SK-N-SH treated with all-trans-retinoic acid at 6 μM for 48 hours (cell line): ENCODE measurements around the gene LONRF2.
"Not testable (repeated sequence)": the region's sequence is repeated elsewhere in the genome, so short reads cannot be mapped to it uniquely, and the experiment has no call there.

ENCODE experiments used
- ATAC-seq: fragments of 200-7000 bp; cut with Tn5 transposase; 3 replicates; pipeline ENCODE4 v1.9.1; 2020; ENCODE audit warnings: mild to moderate bottlenecking, moderate library complexity
- ARNTL ChIP-seq: fragments of 450-650 bp; formaldehyde crosslinking; IDR thresholded peaks from 2 replicates; pipeline ENCODE4 v1.5.0; 2020; ENCODE audit warnings: low read depth, mild to moderate bottlenecking, moderate library complexity, borderline replicate concordance
- BACH2 ChIP-seq: fragments of 250-450 bp; sonication (Bioruptor Pico); IDR thresholded peaks from 2 replicates; pipeline ENCODE4 v1.9.0; 2021; ENCODE audit warnings: mild to moderate bottlenecking, borderline replicate concordance
- CREB5 ChIP-seq: fragments of 250-450 bp; sonication (Bioruptor Pico); IDR thresholded peaks from 2 replicates; pipeline ENCODE4 v1.5.1; 2020; ENCODE audit warnings: low read depth, mild to moderate bottlenecking, moderate library complexity
- CSDC2 ChIP-seq: fragments of 250-450 bp; sonication (Bioruptor Pico); IDR thresholded peaks from 2 replicates; pipeline ENCODE4 v1.5.0; 2020; ENCODE audit warnings: mild to moderate bottlenecking, moderate library complexity
- CSRNP3 ChIP-seq: fragments of 250-450 bp; sonication (Bioruptor Pico); IDR thresholded peaks from 2 replicates; pipeline ENCODE4 v1.5.1; 2021; ENCODE audit warnings: mild to moderate bottlenecking, moderate library complexity
- ESRRG ChIP-seq: fragments of 250-450 bp; sonication (Bioruptor Pico); IDR thresholded peaks from 2 replicates; pipeline ENCODE4 v1.6.1; 2021; ENCODE audit warnings: mild to moderate bottlenecking
- GLIS3 ChIP-seq: fragments of 250-450 bp; sonication (Bioruptor Pico); IDR thresholded peaks from 2 replicates; pipeline ENCODE4 v1.5.0; 2020; ENCODE audit warnings: mild to moderate bottlenecking, moderate library complexity
- ISL1 ChIP-seq: fragments of 250-450 bp; sonication (Bioruptor Pico); IDR thresholded peaks from 2 replicates; pipeline ENCODE4 v2.1.2; 2022; ENCODE audit warnings: mild to moderate bottlenecking, moderate library complexity
- OSR1 ChIP-seq: fragments of 250-450 bp; sonication (Bioruptor Pico); IDR thresholded peaks from 2 replicates; pipeline ENCODE4 v1.8.0; 2022; ENCODE audit warnings: moderate library complexity, mild to moderate bottlenecking, inconsistent platforms
- PATZ1 ChIP-seq: fragments of 250-450 bp; sonication (Bioruptor Pico); IDR thresholded peaks from 2 replicates; pipeline ENCODE4 v1.8.0; 2020; ENCODE audit warnings: mild to moderate bottlenecking, moderate library complexity, borderline replicate concordance
- POU6F1 ChIP-seq: fragments of 250-450 bp; sonication (Bioruptor Pico); IDR thresholded peaks from 2 replicates; pipeline ENCODE4 v1.8.0; 2021; ENCODE audit warnings: low read depth, mild to moderate bottlenecking, moderate library complexity, borderline replicate concordance
- RARB ChIP-seq: fragments of 250-450 bp; sonication (Bioruptor Pico); IDR thresholded peaks from 2 replicates; pipeline ENCODE4 v1.8.0; 2021; ENCODE audit warnings: mild to moderate bottlenecking, moderate library complexity
- SNAI2 ChIP-seq: fragments of 250-450 bp; sonication (Bioruptor Pico); IDR thresholded peaks from 2 replicates; pipeline ENCODE4 v1.5.0; 2020; ENCODE audit warnings: mild to moderate bottlenecking, moderate library complexity
- TCF4 ChIP-seq: fragments of 250-450 bp; sonication (Bioruptor Pico); IDR thresholded peaks from 2 replicates; pipeline ENCODE4 v1.8.0; 2021; ENCODE audit warnings: mild to moderate bottlenecking, moderate library complexity, borderline replicate concordance
- TOX ChIP-seq: fragments of 250-450 bp; sonication (Bioruptor Pico); IDR thresholded peaks from 2 replicates; pipeline ENCODE4 v1.8.0; 2021; ENCODE audit warnings: mild to moderate bottlenecking, moderate library complexity, borderline replicate concordance
- TSHZ2 ChIP-seq: fragments of 250-450 bp; sonication (Bioruptor Pico); IDR thresholded peaks from 2 replicates; pipeline ENCODE4 v1.5.0; 2020; ENCODE audit warnings: mild to moderate bottlenecking, moderate library complexity
- ZC3H10 ChIP-seq: fragments of 250-450 bp; sonication (Bioruptor Pico); IDR thresholded peaks from 2 replicates; pipeline ENCODE4 v1.5.1; 2021; ENCODE audit warnings: mild to moderate bottlenecking, moderate library complexity
- ZFP30 ChIP-seq: fragments of 450-650 bp; formaldehyde crosslinking; IDR thresholded peaks from 2 replicates; pipeline ENCODE4 v1.5.0; 2022; ENCODE audit warnings: mild to moderate bottlenecking, moderate library complexity
- ZNF70 ChIP-seq: fragments of 450-650 bp; formaldehyde crosslinking; IDR thresholded peaks from 2 replicates; pipeline ENCODE4 v1.5.0; 2020; ENCODE audit warnings: mild to moderate bottlenecking, moderate library complexity

LONRF2 gene

GRCh38 chr2:100344433-100344832, 22.1 kb upstream of the LONRF2 start:
- no peak for TF ChIP-seq ARNTL (CRISPR knock-in tag)
- TF ChIP-seq TSHZ2 (CRISPR knock-in tag): no peak
- TF ChIP-seq CSDC2 (CRISPR knock-in tag): no peak
- TF ChIP-seq, all 23 proteins: peak for 0
- ATAC-seq: no peak

GRCh38 chr2:100342466-100342865, 20.2 kb upstream of the LONRF2 start:
- not testable (repeated sequence) for ATAC-seq

- ATAC-seq: no peak
- TF ChIP-seq OSR1 (CRISPR knock-in tag): no peak
- no peak for TF ChIP-seq ISL1
- no peak for TF ChIP-seq TCF4 (CRISPR knock-in tag)
- no peak for TF ChIP-seq TOX
- TF ChIP-seq CSDC2 (CRISPR knock-in tag): no peak
- no peak for TF ChIP-seq ARNTL (CRISPR knock-in tag)
- TF ChIP-seq POU6F1: no peak
- TF ChIP-seq ZNF70 (CRISPR knock-in tag): no peak
- TF ChIP-seq ZFP30 (CRISPR knock-in tag): no peak
- no peak for TF ChIP-seq SNAI2 (CRISPR knock-in tag)
- TF ChIP-seq BACH2 (CRISPR knock-in tag): no peak
- no peak for TF ChIP-seq TSHZ2 (CRISPR knock-in tag)
- TF ChIP-seq PATZ1 (CRISPR knock-in tag): no peak
- TF ChIP-seq CSRNP3: no peak
- TF ChIP-seq CREB5: no peak
- no peak for TF ChIP-seq RARB (CRISPR knock-in tag)
- TF ChIP-seq ESRRG (CRISPR knock-in tag): no peak
- no peak for TF ChIP-seq GLIS3 (CRISPR knock-in tag)
- TF ChIP-seq ZC3H10 (CRISPR knock-in tag): no peak
Observed at GRCh38 chr2:100339823-100340222, 17.5 kb upstream of the LONRF2 start.
